GM21390 (cell line): ENCODE data around the gene CCR5AS.
"Not testable (repeated sequence)": the region's sequence is repeated elsewhere in the genome, so short reads cannot be mapped to it uniquely, and the experiment has no call there.

Source experiments
- ATAC-seq: cut with Tn5 transposase; IDR thresholded peaks from one replicate; pipeline ENCODE4 v1.9.1; 2021; ENCODE audit not compliant: unreplicated experiment

Gene CCR5AS

GRCh38 chr3:46429671-46430070, 22.8 kb upstream of the CCR5AS start:
- ATAC-seq, result no peak

- no peak for ATAC-seq
Observed at GRCh38 chr3:46429250-46429649, 22.4 kb upstream of the CCR5AS start.

GRCh38 chr3:46427916-46428833, 21.3 kb upstream of the CCR5AS start:
- ATAC-seq, result no peak

- ATAC-seq, result not testable (repeated sequence)
Observed at GRCh38 chr3:46427404-46427803, 20.5 kb upstream of the CCR5AS start.

GRCh38 chr3:46426476-46426875, 19.6 kb upstream of the CCR5AS start:
- ATAC-seq, result not testable (repeated sequence)

- no peak for ATAC-seq
Observed at GRCh38 chr3:46423588-46423987, 16.7 kb upstream of the CCR5AS start.

GRCh38 chr3:46422617-46423016, 15.8 kb upstream of the CCR5AS start:
- ATAC-seq, result no peak

- no peak for ATAC-seq
Observed at GRCh38 chr3:46420931-46421330, 14.1 kb upstream of the CCR5AS start.

GRCh38 chr3:46419816-46420215, 12.9 kb upstream of the CCR5AS start:
- no peak for ATAC-seq

- ATAC-seq, result no peak
Observed at GRCh38 chr3:46417841-46418611, 11.2 kb upstream of the CCR5AS start.

GRCh38 chr3:46416811-46417510, 10.1 kb upstream of the CCR5AS start:
- no peak for ATAC-seq

- no peak for ATAC-seq
Observed at GRCh38 chr3:46416125-46416810, 9.4 kb upstream of the CCR5AS start.

GRCh38 chr3:46414739-46415138, 7.9 kb upstream of the CCR5AS start:
- no peak for ATAC-seq

GRCh38 chr3:46413951-46414350, 7.1 kb upstream of the CCR5AS start:
- no peak for ATAC-seq

GRCh38 chr3:46412786-46413298, 6.0 kb upstream of the CCR5AS start:
- ATAC-seq, result no peak

GRCh38 chr3:46411271-46411670, 4.4 kb upstream of the CCR5AS start:
- no peak for ATAC-seq

- no peak for ATAC-seq
Observed at GRCh38 chr3:46410669-46411068, 3.8 kb upstream of the CCR5AS start.

GRCh38 chr3:46409739-46410489, 3.0 kb upstream of the CCR5AS start:
- ATAC-seq, result no peak

- no peak for ATAC-seq
Observed at GRCh38 chr3:46408853-46409252, 2.0 kb upstream of the CCR5AS start.

- ATAC-seq, result no peak
Observed at GRCh38 chr3:46407970-46408369, 1.1 kb upstream of the CCR5AS start.
